ENCODE measurements around the gene SLC39A2. TPM values are rescaled to one million over a fixed set of nuclear protein-coding genes. Genes with fewer than 3 reads are reported as not detected.
A peak's percentile ranks its signal among the peaks of the same experiment; 100 is the strongest.
"Not testable (repeated sequence)": the region's sequence is repeated elsewhere in the genome, so short reads cannot be mapped to it uniquely, and the experiment has no call there.

Gene SLC39A2
- total RNA-seq, 2 experiments from 2014 or later: 0.25 TPM; not detected in 1

- Mint-ChIP-seq H3K27ac (no peak overlapping the region), H3K9me3 (no peaks in the 10 kb centered on the region), H3K36me3 (no peaks in the 10 kb centered on the region), H3K4me1 (peaks cover 4% of the 10 kb centered on the region), H3K27me3 (peaks cover 23% of the 10 kb centered on the region), H3K4me3 (no peak overlapping the region)
- ATAC-seq (ENCODE audit: low read depth) (no peak), DNase-seq (no peak)
- POLR2A ChIA-PET: no interaction called here
These were observed 16.3 kb upstream of the SLC39A2 start for GRCh38 chr14:20982646-20983369.

GRCh38 chr14:20985650-20986049, 13.4 kb upstream of the SLC39A2 start:
- H3K27ac Mint-ChIP-seq; H3K4me3 Mint-ChIP-seq; H3K9me3 Mint-ChIP-seq; H3K36me3 Mint-ChIP-seq; POLR2A ChIA-PET; DNase-seq; ATAC-seq (ENCODE audit: low read depth): not testable (repeated sequence)
- Mint-ChIP-seq H3K4me1 (peaks cover 10% of the 10 kb centered on the region), H3K27me3 (peaks cover 14% of the 10 kb centered on the region)

- Mint-ChIP-seq H3K9me3 (no peaks in the 10 kb centered on the region), H3K36me3 (peaks cover 5% of the 10 kb centered on the region), H3K4me3 (no peak overlapping the region), H3K27ac (no peak overlapping the region), H3K27me3 (peaks cover 14% of the 10 kb centered on the region), H3K4me1 (peaks cover 14% of the 10 kb centered on the region)
- DNase-seq (no peak), ATAC-seq (ENCODE audit: low read depth) (no peak)
- POLR2A ChIA-PET: no interaction called here
These were observed 12.3 kb upstream of the SLC39A2 start for GRCh38 chr14:20986811-20987210.

GRCh38 chr14:20988717-20989470, 10.2 kb upstream of the SLC39A2 start:
- peak overlapping the region; percentile 43 for H3K27ac Mint-ChIP-seq
- DNase-seq: no peak
- ATAC-seq (ENCODE audit: low read depth): no peak
- POLR2A ChIA-PET: no interaction called here
- H3K27me3 Mint-ChIP-seq: peaks cover 9% of the 10 kb centered on the region
- peak overlapping the region; percentile 47 for H3K4me3 Mint-ChIP-seq
- no peaks in the 10 kb centered on the region for H3K9me3 Mint-ChIP-seq
- peaks cover 18% of the 10 kb centered on the region for H3K4me1 Mint-ChIP-seq
- peaks cover 15% of the 10 kb centered on the region for H3K36me3 Mint-ChIP-seq

- POLR2A ChIA-PET: no interaction called here
These were observed 9.7 kb upstream of the SLC39A2 start for GRCh38 chr14:20989471-20989786.

GRCh38 chr14:20989787-20990600, 9.1 kb upstream of the SLC39A2 start, which contains the start of gene METTL17:
Gene METTL17 (plus strand): TSS chr14:20989980. CDS start chr14:20990003, 23 bp downstream.
- peak within 1 kb of the TSS; percentile 89 for H3K27ac Mint-ChIP-seq
- H3K27me3 Mint-ChIP-seq: peaks cover 5% of the 10 kb centered on the region
- ATAC-seq (ENCODE audit: low read depth) (peak; percentile 98), DNase-seq (peak; percentile 82)
- POLR2A ChIA-PET: no interaction called here
- peaks cover 20% of the 10 kb centered on the region for H3K36me3 Mint-ChIP-seq
- H3K4me1 Mint-ChIP-seq: peaks cover 21% of the 10 kb centered on the region
- no peaks in the 10 kb centered on the region for H3K9me3 Mint-ChIP-seq
- H3K4me3 Mint-ChIP-seq: peak within 1 kb of the TSS; percentile 95

More at GRCh38 chr14:20989471-20989786, 9.7 kb upstream of the SLC39A2 start:
- ATAC-seq (ENCODE audit: low read depth): no peak
- Mint-ChIP-seq H3K36me3 (peaks cover 18% of the 10 kb centered on the region), H3K27me3 (peaks cover 5% of the 10 kb centered on the region), H3K4me3 (peak overlapping the region; percentile 95), H3K9me3 (no peaks in the 10 kb centered on the region), H3K27ac (peak overlapping the region; percentile 89), H3K4me1 (peaks cover 19% of the 10 kb centered on the region)
- no peak for DNase-seq

- H3K4me3 Mint-ChIP-seq: no peak overlapping the region
- peaks cover 35% of the 10 kb centered on the region for H3K36me3 Mint-ChIP-seq
- no peaks in the 10 kb centered on the region for H3K9me3 Mint-ChIP-seq
- POLR2A ChIA-PET: no interaction called here
- no peak overlapping the region for H3K27ac Mint-ChIP-seq
- H3K4me1 Mint-ChIP-seq: peaks cover 17% of the 10 kb centered on the region
- H3K27me3 Mint-ChIP-seq: no peaks in the 10 kb centered on the region
- DNase-seq (no peak), ATAC-seq (ENCODE audit: low read depth) (no peak)
These were observed 2.6 kb upstream of the SLC39A2 start for GRCh38 chr14:20996521-20996920.

- H3K27me3 Mint-ChIP-seq: no peaks in the 10 kb centered on the region
- no peak for ATAC-seq (ENCODE audit: low read depth)
- peaks cover 14% of the 10 kb centered on the region for H3K4me1 Mint-ChIP-seq
- no peak for DNase-seq
- POLR2A ChIA-PET: no interaction called here
- H3K4me3 Mint-ChIP-seq: no peak overlapping the region
- no peaks in the 10 kb centered on the region for H3K9me3 Mint-ChIP-seq
- H3K27ac Mint-ChIP-seq: no peak overlapping the region
- peaks cover 30% of the 10 kb centered on the region for H3K36me3 Mint-ChIP-seq
These were observed 2.0 kb upstream of the SLC39A2 start for GRCh38 chr14:20997115-20997514.

- Mint-ChIP-seq H3K9me3 (no peaks in the 10 kb centered on the region), H3K4me1 (peaks cover 14% of the 10 kb centered on the region), H3K27me3 (no peaks in the 10 kb centered on the region), H3K36me3 (peaks cover 28% of the 10 kb centered on the region), H3K27ac (no peak overlapping the region), H3K4me3 (no peak overlapping the region)
- POLR2A ChIA-PET: no interaction called here
- ATAC-seq (ENCODE audit: low read depth) (no peak), DNase-seq (no peak)
These were observed 1.5 kb upstream of the SLC39A2 start for GRCh38 chr14:20997564-20997963.

GRCh38 chr14:20998139-20998538, 954 bp upstream of the SLC39A2 start:
- no peak for ATAC-seq (ENCODE audit: low read depth)
- Mint-ChIP-seq H3K27ac (no peak overlapping the region), H3K9me3 (no peaks in the 10 kb centered on the region), H3K36me3 (peaks cover 25% of the 10 kb centered on the region), H3K4me3 (no peak overlapping the region), H3K27me3 (no peaks in the 10 kb centered on the region), H3K4me1 (peaks cover 14% of the 10 kb centered on the region)
- POLR2A ChIA-PET: no interaction called here
- no peak for DNase-seq

- Mint-ChIP-seq H3K27ac (no peak overlapping the region), H3K36me3 (peaks cover 20% of the 10 kb centered on the region), H3K27me3 (peaks cover 1% of the 10 kb centered on the region), H3K4me3 (no peak overlapping the region), H3K9me3 (no peaks in the 10 kb centered on the region), H3K4me1 (peaks cover 11% of the 10 kb centered on the region)
- ATAC-seq (ENCODE audit: low read depth): no peak
- no peak for DNase-seq
- POLR2A ChIA-PET: no interaction called here
These were observed 498 bp downstream of the SLC39A2 start for GRCh38 chr14:20999591-20999990.

GRCh38 chr14:21001218-21001617, 2.1 kb downstream of the SLC39A2 start:
- DNase-seq: no peak
- no peaks in the 10 kb centered on the region for H3K9me3 Mint-ChIP-seq
- no peak for ATAC-seq (ENCODE audit: low read depth)
- H3K27me3 Mint-ChIP-seq: peaks cover 2% of the 10 kb centered on the region
- no peak overlapping the region for H3K27ac Mint-ChIP-seq
- H3K4me1 Mint-ChIP-seq: peaks cover 8% of the 10 kb centered on the region
- POLR2A ChIA-PET: no interaction called here
- peaks cover 6% of the 10 kb centered on the region for H3K36me3 Mint-ChIP-seq
- H3K4me3 Mint-ChIP-seq: no peak overlapping the region

- Mint-ChIP-seq H3K27me3 (peaks cover 6% of the 10 kb centered on the region), H3K36me3 (no peaks in the 10 kb centered on the region), H3K4me1 (no peaks in the 10 kb centered on the region), H3K4me3 (no peak overlapping the region), H3K27ac (no peak overlapping the region), H3K9me3 (no peaks in the 10 kb centered on the region)
- ATAC-seq (ENCODE audit: low read depth) (no peak), DNase-seq (no peak)
- POLR2A ChIA-PET: no interaction called here
These were observed 4.8 kb downstream of the SLC39A2 start for GRCh38 chr14:21003788-21004346.
